GM12878 (cell line): ENCODE results near the gene SCG3. TPM values are rescaled to one million over a fixed set of nuclear protein-coding genes. Genes with fewer than 3 reads are reported as not detected.
A peak's percentile ranks its signal among the peaks of the same experiment; 100 is the strongest.
"Not testable (repeated sequence)": the region's sequence is repeated elsewhere in the genome, so short reads cannot be mapped to it uniquely, and the experiment has no call there.

Source experiments
- ATAC-seq: fragments of 200-7000 bp; cut with Tn5 transposase; 3 replicates; pipeline ENCODE4 v1.9.1; 2020; ENCODE audit warnings: mild to moderate bottlenecking, moderate library complexity
- BruUV-seq: library from RNA; stranded (reverse); fragments of 400-500 nt; replicated peaks from 2 replicates; lab custom pipeline; 2021; lab: Mats Ljungman, UMichigan
- CTCF ChIA-PET: fragments of 300-600 bp; sonication (Branson Sonifier 250); formaldehyde crosslinking; extraction: SDS; loops from one replicate; lab custom pipeline; 2021; ENCODE audit warnings: inconsistent platforms; lab: Yijun Ruan, JAX
- POLR2A ChIA-PET: fragments of 350-600 bp; formaldehyde crosslinking; extraction: SDS; loops from one replicate; lab custom pipeline; 2021; ENCODE audit warnings: inconsistent platforms; lab: Charles Lee
- RAD21 ChIA-PET: fragments of 300-600 bp; sonication (Branson Sonifier 250); formaldehyde crosslinking; loops from one replicate; lab custom pipeline; 2023; ENCODE audit warnings: antibody characterized with exemption; ENCODE audit not compliant: unreplicated experiment; lab: Charles Lee
- SMC1A ChIA-PET: fragments of 300-600 bp; sonication (Branson Sonifier 250); formaldehyde crosslinking; loops from one replicate; lab custom pipeline; 2023; ENCODE audit not compliant: unreplicated experiment, uncharacterized antibody; lab: Charles Lee
- DNase-seq: peaks from one replicate; pipeline ENCODE4 v3.0.0-alpha.2; 2011; ENCODE audit warnings: low read depth, low spot score
- FAIRE-seq: peaks from 3 replicates; lab custom pipeline; 2011; peaks lifted over from hg19 to GRCh38; lab: Jason Lieb, UNC
- H2AFZ ChIP-seq: 2 replicates; pipeline ENCODE4 v1.6.0; 2011; ENCODE audit warnings: low read depth, low read length, control low read depth; ENCODE audit not compliant: control insufficient read depth
- H3K27ac ChIP-seq: 2 replicates; pipeline ENCODE4 v1.5.1; 2011; ENCODE audit warnings: control low read depth; ENCODE audit not compliant: control insufficient read depth, insufficient read depth
- H3K27me3 ChIP-seq, 2 experiments: replicated peaks in 1 of 2; 2 replicates each; pipeline versions ENCODE4 v1.6.0 to v1.6.1; 2011; ENCODE audit warnings: low read length in 1 of 2; ENCODE audit not compliant: control insufficient read depth in 2 of 2, insufficient read depth in 2 of 2
- H3K36me3 ChIP-seq, 2 experiments: 2 replicates each; pipeline ENCODE4 v1.5.1; 2011; ENCODE audit warnings: low read length in 1 of 2; ENCODE audit not compliant: control insufficient read depth in 2 of 2, insufficient read depth in 2 of 2
- H3K4me1 ChIP-seq: 2 replicates; pipeline ENCODE4 v1.6.1; 2011; ENCODE audit warnings: mild to moderate bottlenecking, low read length, moderate library complexity, mixed read lengths; ENCODE audit not compliant: control insufficient read depth, insufficient read depth
- H3K4me2 ChIP-seq: 2 replicates; pipeline ENCODE4 v1.6.0; 2011; ENCODE audit warnings: control low read depth; ENCODE audit not compliant: control insufficient read depth, insufficient read depth
- H3K4me3 ChIP-seq: fragments of 200-600 bp; sonication (generic); 2 replicates; pipeline ENCODE4 v1.5.1; 2016
- H3K79me2 ChIP-seq: 2 replicates; pipeline ENCODE4 v1.6.0; 2011; ENCODE audit warnings: low read length; ENCODE audit not compliant: control insufficient read depth, insufficient read depth
- H3K9ac ChIP-seq: 2 replicates; pipeline ENCODE4 v1.8.0; 2011; ENCODE audit warnings: low read length, control low read depth, mixed read lengths; ENCODE audit not compliant: control insufficient read depth, insufficient read depth
- H3K9me3 ChIP-seq: replicated peaks from 3 replicates; pipeline ENCODE4 v1.5.1; 2011; ENCODE audit warnings: mild to moderate bottlenecking, low read length; ENCODE audit not compliant: control insufficient read depth, insufficient read depth
- H4K20me1 ChIP-seq: 2 replicates; pipeline ENCODE4 v1.6.0; 2011; ENCODE audit not compliant: control insufficient read depth, insufficient read depth
- BCL11A ChIP-seq: IDR thresholded peaks from 2 replicates; pipeline ENCODE4 v1.6.1; 2011; ENCODE audit warnings: low read depth, low read length
- E2F8 ChIP-seq: fragments of 450-650 bp; IDR thresholded peaks from 2 replicates; pipeline ENCODE4 v1.6.1; 2018; ENCODE audit warnings: mild to moderate bottlenecking, low read depth, moderate library complexity; ENCODE audit not compliant: partially characterized antibody
- EED ChIP-seq: sonication (generic); IDR thresholded peaks from 2 replicates; pipeline ENCODE4 v1.6.1; 2016; ENCODE audit warnings: antibody characterized with exemption, low read depth
- RUNX3 ChIP-seq: IDR thresholded peaks from 2 replicates; pipeline ENCODE4 v1.6.1; 2012; ENCODE audit warnings: low read length, inconsistent platforms
- SUPT20H ChIP-seq: IDR thresholded peaks from 2 replicates; pipeline ENCODE4 v1.6.1; 2011; ENCODE audit warnings: low read depth, mild to moderate bottlenecking, low read length, moderate library complexity, borderline replicate concordance; ENCODE audit not compliant: control insufficient read depth
- TCF3 ChIP-seq: IDR thresholded peaks from 2 replicates; pipeline ENCODE4 v1.6.1; 2012; ENCODE audit warnings: low read depth, mild to moderate bottlenecking, low read length, borderline replicate concordance; ENCODE audit not compliant: insufficient read depth
- WGBS: methylation state at CpG from one replicate; pipeline ENCODE4 v1.1.6; 2016; ENCODE audit warnings: low lambda C conversion rate; ENCODE audit not compliant: insufficient replicate concordance, insufficient coverage; ENCODE audit errors: missing lambda C conversion rate; 5-methylcytosine and 5-hydroxymethylcytosine counted together
- in situ Hi-C: fragments of 300-500 bp; cut with MboI; formaldehyde crosslinking; loops from 9 replicates; pipeline ENCODE4 v1.14.3; 2018; ENCODE audit warnings: mixed read lengths
- intact Hi-C: fragments of 100-400 bp; cut with micrococcal nuclease; formaldehyde crosslinking; loops from one replicate; pipeline ENCODE4 v1.14.2; 2022; ENCODE audit not compliant: unreplicated experiment
- polyA plus RNA-seq, 11 experiments: library from polyadenylated mRNA; depleted of rRNA in 4 of 11; unstranded in 6 of 11; stranded (reverse) in 5 of 11; fragments of >200 nt; fragmentation: Nextera tagmentation in 4 of 11; fragmentation: Illumina TruSeq in 1 of 11; extraction: Ambion mirVana in 4 of 11; extraction: Trizol in 1 of 11; gene quantifications; 1 replicate in 1 of 11; 2 replicates in 10 of 11; pipeline versions ENCODE4 v1.2.1 to v1.2.3, GENCODE V29; 2011 to 2016; ENCODE audit warnings: inconsistent platforms in 2 of 11, missing spikeins in 2 of 11, low read depth in 1 of 11
- total RNA-seq, 4 experiments: library from RNA; depleted of rRNA in 3 of 4; stranded (reverse); fragments of >200 nt in 3 of 4; fragmentation: Illumina TruSeq in 1 of 4; extraction: Trizol in 1 of 4; gene quantifications; 2 replicates each; pipeline versions ENCODE4 v1.2.1 to v1.2.3, GENCODE V29; 2013 to 2021

Gene SCG3
- total and polyA plus RNA-seq, 10 of the 15 experiments (the other 5 are each of a cell fraction or from before 2014, with no cell fraction given), result 0.03 to 0.15 (median 0.04) TPM; not detected in 7

- POLR2A ChIA-PET, result no interaction called here
- Histone ChIP-seq H3K27me3 (0 out of 4 replicates have a peak, but pooled peaks cover 0 to 2% of the 10 kb centered on the region in 2 experiments), H3K4me1 (peaks cover 3% of the 10 kb centered on the region; the same call in 1 of the 2 replicates), H3K4me3 (no peak overlapping the region), H3K27ac (no peak overlapping the region), H3K9ac (no peak overlapping the region), H2AFZ (peak overlapping the region; percentile 47), H3K4me2 (no peak overlapping the region), H3K9me3 (no peaks in the 10 kb centered on the region), H3K36me3 (no peaks in the 10 kb centered on the region), H3K79me2 (no peaks in the 10 kb centered on the region), H4K20me1 (no peaks in the 10 kb centered on the region)
- RAD21 ChIA-PET, result interaction anchor here (6.3 kb wide), 1 partner anchor 126 kb away, joined by 232 read pairs; no protein-coding TSS in a partner anchor
- CTCF ChIA-PET, result interaction anchor here (1.3 to 7.6 kb wide), 2 partner anchors 128 to 136 kb away, joined by 6 to 314 read pairs; no protein-coding TSS in a partner anchor
- TF ChIP-seq SUPT20H (no peak), BCL11A (no peak), RUNX3 (peak; percentile 23; the same call in 1 of the 2 replicates), E2F8 (no peak), EED (no peak), TCF3 (no peak)
- SMC1A ChIA-PET, result interaction anchor here (0.7 to 9.1 kb wide), 4 partner anchors 16 to 129 kb away, joined by 3 to 170 read pairs (median 4); no protein-coding TSS in a partner anchor
- no TSS peak for BruUV-seq
- no peak for FAIRE-seq
- in situ Hi-C loops (no loop called here), intact Hi-C loops (no loop called here)
- DNase-seq, result no peak
- WGBS, result 70% methylated on average over 3 of the region's 3 CpGs
- peak; percentile 21; the same call in 1 of the 3 replicates for ATAC-seq
Observed at GRCh38 chr15:51647128-51647562, 34.2 kb upstream of the SCG3 start.

GRCh38 chr15:51648101-51648500, 33.2 kb upstream of the SCG3 start:
- RAD21 ChIA-PET, result interaction anchor here (6.3 kb wide), 1 partner anchor 126 kb away, joined by 232 read pairs; no protein-coding TSS in a partner anchor
- H3K4me1 ChIP-seq, H3K4me3 ChIP-seq, H3K9ac ChIP-seq, H3K4me2 ChIP-seq, in situ Hi-C loops, BruUV-seq, H2AFZ ChIP-seq, H3K27me3 ChIP-seq, H3K27ac ChIP-seq, DNase-seq, H3K79me2 ChIP-seq, intact Hi-C loops, FAIRE-seq, H3K36me3 ChIP-seq, H4K20me1 ChIP-seq, H3K9me3 ChIP-seq, ATAC-seq: not testable (repeated sequence)
- CTCF ChIA-PET, result interaction anchor here (0.7 to 7.6 kb wide), 3 partner anchors 89 to 135 kb away, joined by 3 to 314 read pairs (median 6); no protein-coding TSS in a partner anchor
- 67% methylated on average over 1 of the region's 1 CpG for WGBS
- SMC1A ChIA-PET, result interaction anchor here (0.7 to 9.1 kb wide), 4 partner anchors 17 to 133 kb away, joined by 3 to 170 read pairs (median 4); no protein-coding TSS in a partner anchor
- POLR2A ChIA-PET, result interaction anchor here (0.7 kb wide), 1 partner anchor 131 kb away, joined by 3 read pairs; no protein-coding TSS in a partner anchor

- H3K4me2 ChIP-seq, H3K9me3 ChIP-seq, H4K20me1 ChIP-seq, intact Hi-C loops, in situ Hi-C loops, FAIRE-seq, H3K36me3 ChIP-seq, DNase-seq, H2AFZ ChIP-seq, BruUV-seq, POLR2A ChIA-PET, H3K27me3 ChIP-seq, H3K79me2 ChIP-seq, H3K4me3 ChIP-seq, H3K27ac ChIP-seq, ATAC-seq, H3K9ac ChIP-seq, H3K4me1 ChIP-seq: not testable (repeated sequence)
- ChIA-PET SMC1A (interaction anchor here (0.7 to 9.1 kb wide), 5 partner anchors 83 to 132 kb away, joined by 3 to 170 read pairs (median 5); no protein-coding TSS in a partner anchor), RAD21 (interaction anchor here (1.8 to 6.3 kb wide), 3 partner anchors 62 to 135 kb away, joined by 5 to 232 read pairs (median 7); no protein-coding TSS in a partner anchor), CTCF (interaction anchor here (0.7 to 7.6 kb wide), 5 partner anchors 86 to 126 kb away, joined by 3 to 314 read pairs (median 6); partner anchors contain the start of gene LYSMD2)
- 63% methylated on average over 4 of the region's 4 CpGs for WGBS
Observed at GRCh38 chr15:51648643-51649042, 32.7 kb upstream of the SCG3 start.
